Measurements from ENCODE around the gene HNRNPAB.

The HNRNPAB gene

GRCh38 chr5:178203670-178204181, 607 bp upstream of the HNRNPAB start:
- peak overlapping the region; percentile 2 for H2BK120ac ChIP-seq (ENCODE audit: insufficient read depth, low read length, poor library complexity)
- H3K18ac ChIP-seq (ENCODE audit: low read length), result peak overlapping the region; percentile 12
- H2BK12ac ChIP-seq (ENCODE audit: low read length), result no peak overlapping the region
- peak overlapping the region; percentile 10 for H2BK5ac ChIP-seq (ENCODE audit: low read depth, low read length, poor library complexity)
- peaks cover 0 to 13% of the 10 kb centered on the region in 2 experiments for H3K4me1 ChIP-seq (ENCODE audit: control insufficient read depth in 1 of 2, insufficient read depth in 2 of 2, low read length in 2 of 2)
- no peaks in the 10 kb centered on the region for H3K9me3 ChIP-seq (ENCODE audit: insufficient read depth, low read depth, low read length)
- H3K4me3 ChIP-seq (ENCODE audit: low read depth, low read length), result peak overlapping the region; percentile 75
- peaks cover 3% of the 10 kb centered on the region for H3K27me3 ChIP-seq (ENCODE audit: insufficient read depth, low read length)
- peak overlapping the region; percentile 52 for H4K91ac ChIP-seq (ENCODE audit: low read depth, low read length)
- H3K79me1 ChIP-seq (ENCODE audit: low read length), result peaks cover 11% of the 10 kb centered on the region
- no peak overlapping the region for H2AK5ac ChIP-seq (ENCODE audit: low read length)
- peak overlapping the region; percentile 89 for H3K9ac ChIP-seq (ENCODE audit: low read length)
- peaks cover 26% of the 10 kb centered on the region for H3K79me2 ChIP-seq (ENCODE audit: control insufficient read depth, insufficient read depth, low read length, poor library complexity)
- H3K14ac ChIP-seq (ENCODE audit: low read length), result peak overlapping the region; percentile 25
- peak overlapping the region; percentile 7 for H3K4ac ChIP-seq (ENCODE audit: low read depth, low read length)
- peaks cover 20 to 27% of the 10 kb centered on the region in 2 experiments for H3K36me3 ChIP-seq (ENCODE audit: control insufficient read depth in 1 of 2, insufficient read depth in 2 of 2, low read length in 2 of 2)
- peak overlapping the region; percentile 96 for H3K4me2 ChIP-seq (ENCODE audit: low read length)
- WGBS (ENCODE audit: extremely low coverage, insufficient coverage, insufficient read length), result no CpG with 5 or more reads among the region's 30 CpGs
- DNase-seq, result no peak
- peak overlapping the region; percentile 20 for H3K27ac ChIP-seq (ENCODE audit: low read depth, low read length)
- H2AFZ ChIP-seq (ENCODE audit: insufficient read depth, low read length, poor library complexity), result peak overlapping the region; percentile 92
- H4K12ac ChIP-seq (ENCODE audit: low read depth, low read length), result peak overlapping the region; percentile 73
- peak overlapping the region; percentile 43 for H4K8ac ChIP-seq (ENCODE audit: low read depth, low read length)
- no peak overlapping the region for H3K23ac ChIP-seq (ENCODE audit: low read length)

- H3K9me3 ChIP-seq (ENCODE audit: insufficient read depth, low read depth, low read length), result no peaks in the 10 kb centered on the region
- no CpG with 5 or more reads among the region's 90 CpGs for WGBS (ENCODE audit: extremely low coverage, insufficient coverage, insufficient read length)
These were observed 809 bp downstream of the HNRNPAB start for GRCh38 chr5:178204935-178205748.

GRCh38 chr5:178205749-178206047, 1.4 kb downstream of the HNRNPAB start:
- H2AFZ ChIP-seq (ENCODE audit: insufficient read depth, low read length, poor library complexity), result no peak overlapping the region

More at GRCh38 chr5:178204935-178205748, 809 bp downstream of the HNRNPAB start:
- Histone ChIP-seq H4K8ac (ENCODE audit: low read depth, low read length) (peak overlapping the region; percentile 93), H3K36me3 (ENCODE audit: control insufficient read depth in 1 of 2, insufficient read depth in 2 of 2, low read length in 2 of 2) (peaks cover 34 to 41% of the 10 kb centered on the region in 2 experiments), H3K4me2 (ENCODE audit: low read length) (peak overlapping the region; percentile 55), H3K4ac (ENCODE audit: low read depth, low read length) (peak overlapping the region; percentile 94), H3K18ac (ENCODE audit: low read length) (peak overlapping the region; percentile 80), H3K14ac (ENCODE audit: low read length) (peak overlapping the region; percentile 97), H4K12ac (ENCODE audit: low read depth, low read length) (peak overlapping the region; percentile 92), H2BK5ac (ENCODE audit: low read depth, low read length, poor library complexity) (peak overlapping the region; percentile 89), H4K91ac (ENCODE audit: low read depth, low read length) (peak overlapping the region; percentile 88), H3K27ac (ENCODE audit: low read depth, low read length) (peak overlapping the region; percentile 78), H2AK5ac (ENCODE audit: low read length) (peak overlapping the region; percentile 95), H2BK12ac (ENCODE audit: low read length) (no peak overlapping the region), H3K27me3 (ENCODE audit: insufficient read depth, low read length) (peaks cover 3% of the 10 kb centered on the region), H3K23ac (ENCODE audit: low read length) (no peak overlapping the region), H3K9ac (ENCODE audit: low read length) (peak overlapping the region; percentile 100), H2BK120ac (ENCODE audit: insufficient read depth, low read length, poor library complexity) (peak overlapping the region; percentile 72), H3K4me3 (ENCODE audit: low read depth, low read length) (peak overlapping the region; percentile 100), H3K79me1 (ENCODE audit: low read length) (peaks cover 11% of the 10 kb centered on the region), H3K79me2 (ENCODE audit: control insufficient read depth, insufficient read depth, low read length, poor library complexity) (peaks cover 26% of the 10 kb centered on the region), H3K4me1 (ENCODE audit: control insufficient read depth in 1 of 2, insufficient read depth in 2 of 2, low read length in 2 of 2) (peaks cover 0 to 13% of the 10 kb centered on the region in 2 experiments), H2AFZ (ENCODE audit: insufficient read depth, low read length, poor library complexity) (peak overlapping the region; percentile 74)
- DNase-seq, result peak in 1 of 2 donors; percentile 70

GRCh38 chr5:178206166-178207101, 2.1 kb downstream of the HNRNPAB start:
- Histone ChIP-seq H3K14ac (ENCODE audit: low read length) (no peak overlapping the region), H3K27me3 (ENCODE audit: insufficient read depth, low read length) (peaks cover 3% of the 10 kb centered on the region), H3K4me1 (ENCODE audit: control insufficient read depth in 1 of 2, insufficient read depth in 2 of 2, low read length in 2 of 2) (peaks cover 0 to 13% of the 10 kb centered on the region in 2 experiments), H3K36me3 (ENCODE audit: control insufficient read depth in 1 of 2, insufficient read depth in 2 of 2, low read length in 2 of 2) (peaks cover 45 to 52% of the 10 kb centered on the region in 2 experiments), H3K79me2 (ENCODE audit: control insufficient read depth, insufficient read depth, low read length, poor library complexity) (peaks cover 26% of the 10 kb centered on the region), H4K8ac (ENCODE audit: low read depth, low read length) (no peak overlapping the region), H3K79me1 (ENCODE audit: low read length) (peaks cover 11% of the 10 kb centered on the region), H2BK120ac (ENCODE audit: insufficient read depth, low read length, poor library complexity) (no peak overlapping the region), H4K12ac (ENCODE audit: low read depth, low read length) (no peak overlapping the region), H3K4ac (ENCODE audit: low read depth, low read length) (peak overlapping the region; percentile 90), H4K91ac (ENCODE audit: low read depth, low read length) (no peak overlapping the region), H2AK5ac (ENCODE audit: low read length) (no peak overlapping the region), H3K9me3 (ENCODE audit: insufficient read depth, low read depth, low read length) (no peaks in the 10 kb centered on the region), H3K4me2 (ENCODE audit: low read length) (peak overlapping the region; percentile 51), H3K9ac (ENCODE audit: low read length) (peak overlapping the region; percentile 18), H2AFZ (ENCODE audit: insufficient read depth, low read length, poor library complexity) (no peak overlapping the region), H3K4me3 (ENCODE audit: low read depth, low read length) (peak overlapping the region; percentile 100), H2BK5ac (ENCODE audit: low read depth, low read length, poor library complexity) (no peak overlapping the region), H2BK12ac (ENCODE audit: low read length) (no peak overlapping the region), H3K23ac (ENCODE audit: low read length) (no peak overlapping the region), H3K27ac (ENCODE audit: low read depth, low read length) (no peak overlapping the region), H3K18ac (ENCODE audit: low read length) (no peak overlapping the region)
- WGBS (ENCODE audit: extremely low coverage, insufficient coverage, insufficient read length), result no CpG with 5 or more reads among the region's 12 CpGs
- DNase-seq, result no peak

More at GRCh38 chr5:178205749-178206047, 1.4 kb downstream of the HNRNPAB start:
- no peak overlapping the region for H4K12ac ChIP-seq (ENCODE audit: low read depth, low read length)
- no peak overlapping the region for H4K8ac ChIP-seq (ENCODE audit: low read depth, low read length)
- H3K27ac ChIP-seq (ENCODE audit: low read depth, low read length), result no peak overlapping the region
- H4K91ac ChIP-seq (ENCODE audit: low read depth, low read length), result no peak overlapping the region
- no peak overlapping the region for H3K14ac ChIP-seq (ENCODE audit: low read length)
- H3K9me3 ChIP-seq (ENCODE audit: insufficient read depth, low read depth, low read length), result no peaks in the 10 kb centered on the region
- H3K4me1 ChIP-seq (ENCODE audit: control insufficient read depth in 1 of 2, insufficient read depth in 2 of 2, low read length in 2 of 2), result peaks cover 0 to 13% of the 10 kb centered on the region in 2 experiments
- H3K27me3 ChIP-seq (ENCODE audit: insufficient read depth, low read length), result peaks cover 3% of the 10 kb centered on the region
- H3K18ac ChIP-seq (ENCODE audit: low read length), result no peak overlapping the region
- peak overlapping the region; percentile 51 for H3K4me2 ChIP-seq (ENCODE audit: low read length)
- no peak overlapping the region for H2BK12ac ChIP-seq (ENCODE audit: low read length)
- no peak overlapping the region for H2BK5ac ChIP-seq (ENCODE audit: low read depth, low read length, poor library complexity)
- peaks cover 11% of the 10 kb centered on the region for H3K79me1 ChIP-seq (ENCODE audit: low read length)
- H3K79me2 ChIP-seq (ENCODE audit: control insufficient read depth, insufficient read depth, low read length, poor library complexity), result peaks cover 26% of the 10 kb centered on the region
- no peak overlapping the region for H2BK120ac ChIP-seq (ENCODE audit: insufficient read depth, low read length, poor library complexity)
- peaks cover 39 to 47% of the 10 kb centered on the region in 2 experiments for H3K36me3 ChIP-seq (ENCODE audit: control insufficient read depth in 1 of 2, insufficient read depth in 2 of 2, low read length in 2 of 2)
- WGBS (ENCODE audit: extremely low coverage, insufficient coverage, insufficient read length), result no CpG with 5 or more reads among the region's 5 CpGs
- peak overlapping the region; percentile 18 for H3K9ac ChIP-seq (ENCODE audit: low read length)
- H3K23ac ChIP-seq (ENCODE audit: low read length), result no peak overlapping the region
- no peak for DNase-seq
- peak overlapping the region; percentile 90 for H3K4ac ChIP-seq (ENCODE audit: low read depth, low read length)
- peak overlapping the region; percentile 100 for H3K4me3 ChIP-seq (ENCODE audit: low read depth, low read length)
- H2AK5ac ChIP-seq (ENCODE audit: low read length), result no peak overlapping the region
